Prostate gland (tissue), 2 donors: Measurements from ENCODE around the gene MICAL3.

Experiments
- POLR2A ChIP-seq: fragments of 450-650 bp; IDR thresholded peaks from one replicate; pipeline ENCODE4 v1.6.1; 2016; ENCODE audit warnings: antibody characterized with exemption, mild to moderate bottlenecking
- POLR2AphosphoS5 ChIP-seq: sonication (generic); formaldehyde crosslinking; IDR thresholded peaks from one replicate; pipeline ENCODE4 v1.6.1; 2017; ENCODE audit warnings: antibody characterized with exemption
- TF ChIP-seq, protein P1 (sequence below), 4 experiments: fragments of 200-600 bp in 2 of 4; fragments of 450-650 bp in 2 of 4; sonication (generic) in 2 of 4; IDR thresholded peaks; 1 replicate in 3 of 4; 2 replicates in 1 of 4; pipeline ENCODE4 v1.5.1; 2016 to 2019; ENCODE audit warnings: antibody characterized with exemption in 4 of 4, mild to moderate bottlenecking in 2 of 4, moderate library complexity in 2 of 4

DNA sequence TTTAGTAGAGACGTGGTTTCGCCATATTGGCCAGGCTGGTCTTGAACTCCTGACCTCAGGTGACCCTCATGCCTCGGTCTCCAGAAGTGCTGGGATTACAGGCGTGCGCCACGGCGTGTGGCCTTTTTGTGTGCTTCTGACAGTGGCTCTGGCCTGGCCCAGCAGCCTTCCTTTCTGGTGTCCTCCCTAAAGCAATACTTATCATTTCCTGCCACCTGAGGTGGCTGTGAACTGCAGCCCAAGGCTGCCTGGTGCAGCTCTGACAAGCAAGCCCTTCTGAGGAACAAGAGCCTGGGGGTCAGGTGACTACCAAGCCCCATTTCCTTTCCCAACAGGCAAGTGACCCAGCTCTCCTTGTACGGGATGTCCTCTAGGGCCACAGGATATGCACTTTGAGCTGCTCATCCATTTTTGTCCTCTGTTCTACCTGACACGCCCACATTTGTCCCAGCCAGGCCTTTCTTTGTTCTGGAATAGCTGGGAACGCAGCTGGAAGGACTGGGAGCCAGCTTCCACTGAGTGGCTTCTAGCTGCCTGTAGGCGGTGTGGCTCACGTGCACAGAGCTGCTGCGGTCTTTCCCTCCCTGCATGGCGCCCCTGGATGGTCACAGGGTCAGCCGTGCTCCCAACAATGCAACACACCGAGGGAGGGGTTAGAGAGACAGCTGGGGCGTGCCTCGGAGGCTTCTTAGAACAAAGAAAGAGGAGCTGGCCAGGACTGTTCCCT, 237.8 kb downstream of the MICAL3 start:
- TF ChIP-seq, protein P1, sequence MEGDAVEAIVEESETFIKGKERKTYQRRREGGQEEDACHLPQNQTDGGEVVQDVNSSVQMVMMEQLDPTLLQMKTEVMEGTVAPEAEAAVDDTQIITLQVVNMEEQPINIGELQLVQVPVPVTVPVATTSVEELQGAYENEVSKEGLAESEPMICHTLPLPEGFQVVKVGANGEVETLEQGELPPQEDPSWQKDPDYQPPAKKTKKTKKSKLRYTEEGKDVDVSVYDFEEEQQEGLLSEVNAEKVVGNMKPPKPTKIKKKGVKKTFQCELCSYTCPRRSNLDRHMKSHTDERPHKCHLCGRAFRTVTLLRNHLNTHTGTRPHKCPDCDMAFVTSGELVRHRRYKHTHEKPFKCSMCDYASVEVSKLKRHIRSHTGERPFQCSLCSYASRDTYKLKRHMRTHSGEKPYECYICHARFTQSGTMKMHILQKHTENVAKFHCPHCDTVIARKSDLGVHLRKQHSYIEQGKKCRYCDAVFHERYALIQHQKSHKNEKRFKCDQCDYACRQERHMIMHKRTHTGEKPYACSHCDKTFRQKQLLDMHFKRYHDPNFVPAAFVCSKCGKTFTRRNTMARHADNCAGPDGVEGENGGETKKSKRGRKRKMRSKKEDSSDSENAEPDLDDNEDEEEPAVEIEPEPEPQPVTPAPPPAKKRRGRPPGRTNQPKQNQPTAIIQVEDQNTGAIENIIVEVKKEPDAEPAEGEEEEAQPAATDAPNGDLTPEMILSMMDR (IDR thresholded peaks at IDR 0.05) = no peak
- TF ChIP-seq POLR2AphosphoS5 = no peak
- no peak for TF ChIP-seq POLR2A
